GM21381 (cell line): ENCODE measurements around the gene FBLN2.
"Not testable (repeated sequence)": the region's sequence is repeated elsewhere in the genome, so short reads cannot be mapped to it uniquely, and the experiment has no call there.

Experiments
- ATAC-seq: cut with Tn5 transposase; IDR thresholded peaks from one replicate; pipeline ENCODE4 v1.9.1; 2021; ENCODE audit warnings: mild to moderate bottlenecking, moderate library complexity; ENCODE audit not compliant: unreplicated experiment

FBLN2 gene

DNA sequence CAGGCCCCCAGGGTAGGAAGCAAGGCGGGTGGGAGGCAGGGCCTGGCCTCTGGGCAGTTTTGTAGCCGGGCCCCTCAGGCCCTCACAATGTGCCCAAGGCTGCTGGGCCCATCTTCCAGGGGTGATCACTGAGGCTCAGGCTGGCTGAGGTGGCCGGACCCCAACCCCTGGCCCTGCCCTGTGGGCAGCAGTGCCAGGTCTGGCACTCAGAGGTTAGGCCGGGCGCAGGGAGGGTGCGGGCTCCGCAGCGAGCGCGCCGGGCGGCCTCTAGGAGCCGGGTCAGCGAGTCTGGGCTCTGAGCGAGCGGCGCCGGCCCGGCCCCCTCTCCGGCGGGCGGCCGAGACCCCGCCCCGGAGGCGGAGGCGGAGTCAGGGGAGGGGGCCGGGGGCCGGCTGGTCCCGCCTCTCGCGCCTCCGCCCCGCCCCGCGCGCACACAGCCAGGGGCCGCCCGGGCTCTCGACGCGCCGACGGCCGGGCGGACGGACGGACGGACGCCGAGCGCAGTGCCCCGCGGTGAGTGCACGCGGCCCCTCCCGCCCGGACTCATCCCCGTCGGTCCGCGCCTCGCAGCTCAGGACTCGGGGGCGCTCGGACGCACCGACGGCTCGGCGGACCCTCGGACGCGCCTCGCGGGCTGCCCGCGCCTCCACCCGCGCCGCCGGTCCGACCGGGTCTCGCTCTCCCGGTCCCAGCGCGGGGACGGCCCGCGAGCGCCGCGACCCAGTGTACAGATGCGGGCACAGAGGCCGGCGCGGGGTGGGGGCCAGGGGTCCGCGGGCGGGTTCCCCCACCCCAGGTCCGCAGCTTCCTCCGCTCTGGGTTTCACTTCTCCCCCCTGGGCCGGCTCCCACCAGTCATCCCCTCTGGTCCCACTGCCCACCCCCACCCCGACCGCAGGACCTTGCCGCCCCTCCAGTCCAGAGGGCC is at the start of gene FBLN2:
TSS of gene FBLN2 (plus strand) at position 430 of the 927 bp plus-strand sequence. CDS start 21,231 bp downstream, outside the sequence.
- no peak for ATAC-seq

DNA sequence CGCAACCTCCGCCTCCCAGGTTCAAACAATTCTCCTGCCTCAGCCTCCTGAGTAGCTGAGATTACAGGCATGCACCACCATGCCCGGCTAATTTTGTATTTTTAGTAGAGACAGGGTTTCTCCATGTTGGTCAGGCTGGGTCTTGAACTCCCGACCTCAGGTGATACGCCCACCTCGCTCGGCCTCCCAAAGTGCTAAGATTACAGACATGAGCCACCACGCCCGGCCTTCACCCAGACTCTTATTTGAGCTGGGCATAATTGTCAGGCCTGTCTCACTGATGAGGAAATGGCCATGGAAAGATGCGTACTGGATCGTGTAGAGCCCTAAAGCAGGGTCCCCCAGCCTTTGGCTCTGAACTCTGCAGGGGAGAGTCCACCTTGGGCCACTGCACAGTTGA is 49.7 kb upstream of the FBLN2 start:
- ATAC-seq, result not testable (repeated sequence)

- ATAC-seq, result no peak
These were observed 48.6 kb upstream of the FBLN2 start for GRCh38 chr3:13500133-13500885.

DNA sequence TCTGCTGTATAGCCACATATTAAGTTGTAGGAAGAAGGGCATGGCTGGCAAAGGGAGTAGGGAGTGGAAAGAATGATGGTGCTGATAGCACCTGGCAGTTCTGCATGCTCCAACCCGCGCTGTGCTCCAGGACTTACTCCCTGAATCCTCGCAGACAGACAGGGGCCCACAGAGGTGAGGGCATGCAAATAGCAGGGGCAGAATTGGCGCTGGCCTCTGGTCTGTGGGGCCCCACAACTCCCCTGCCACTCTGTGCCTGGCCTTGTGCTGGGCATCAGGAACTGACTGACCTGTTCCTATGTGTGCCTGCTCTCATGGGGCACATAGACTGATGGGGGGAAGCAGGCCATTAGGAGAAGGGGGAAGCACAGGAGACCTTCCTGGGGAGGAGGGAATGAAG is 47.9 kb upstream of the FBLN2 start:
- ATAC-seq, result no peak

DNA sequence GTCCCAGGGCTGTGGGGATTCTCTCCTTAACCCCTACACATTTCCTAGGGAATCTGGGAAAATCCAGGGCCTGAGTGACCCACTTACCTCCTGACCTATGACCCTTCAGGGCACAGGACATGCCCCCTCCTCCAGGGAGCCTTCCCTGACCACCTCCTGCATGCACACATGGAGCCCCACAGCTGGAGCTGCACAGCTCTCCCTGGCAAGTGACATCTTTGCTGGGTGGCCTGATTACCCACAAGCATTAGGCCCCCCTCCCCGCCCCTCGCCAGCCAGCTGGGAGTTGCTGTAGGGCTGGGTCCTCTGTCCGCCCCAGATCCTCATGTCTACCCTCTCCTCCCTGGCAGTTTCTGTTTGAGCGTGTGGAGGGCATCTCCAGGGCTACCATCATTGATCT is 47.4 kb upstream of the FBLN2 start:
- ATAC-seq, result no peak

GRCh38 chr3:13501958-13502790 is 46.8 kb upstream of the FBLN2 start:
- ATAC-seq, result no peak

DNA sequence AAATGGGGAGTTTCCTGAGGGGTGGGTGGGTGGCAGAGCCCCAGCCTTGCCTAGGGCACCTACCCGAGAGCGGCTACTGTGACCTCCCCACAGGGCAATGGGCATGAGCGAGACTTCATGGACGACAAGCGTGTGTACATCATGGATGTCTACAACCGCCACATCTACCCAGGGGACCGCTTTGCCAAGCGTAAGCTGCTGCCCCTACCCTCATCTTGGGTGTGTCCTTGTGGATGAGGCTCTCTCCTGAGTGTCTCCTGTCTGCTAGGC is 46.2 kb upstream of the FBLN2 start:
- ATAC-seq, result no peak

DNA sequence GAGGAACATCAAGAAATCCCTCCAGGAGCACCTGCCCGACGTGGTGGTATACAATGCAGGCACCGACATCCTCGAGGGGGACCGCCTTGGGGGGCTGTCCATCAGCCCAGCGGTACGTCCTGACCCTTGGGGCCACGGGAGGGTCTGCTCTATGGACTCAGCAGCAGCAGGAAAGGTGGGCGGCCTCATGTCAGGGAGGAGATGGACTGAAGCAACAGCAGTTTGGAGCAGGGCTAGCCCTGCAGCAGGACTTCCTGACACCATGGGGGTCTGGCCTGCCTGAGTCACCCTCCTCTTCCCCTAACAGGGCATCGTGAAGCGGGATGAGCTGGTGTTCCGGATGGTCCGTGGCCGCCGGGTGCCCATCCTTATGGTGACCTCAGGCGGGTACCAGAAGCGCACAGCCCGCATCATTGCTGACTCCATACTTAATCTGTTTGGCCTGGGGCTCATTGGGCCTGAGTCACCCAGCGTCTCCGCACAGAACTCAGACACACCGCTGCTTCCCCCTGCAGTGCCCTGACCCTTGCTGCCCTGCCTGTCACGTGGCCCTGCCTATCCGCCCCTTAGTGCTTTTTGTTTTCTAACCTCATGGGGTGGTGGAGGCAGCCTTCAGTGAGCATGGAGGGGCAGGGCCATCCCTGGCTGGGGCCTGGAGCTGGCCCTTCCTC is 44.6 kb upstream of the FBLN2 start:
- ATAC-seq, result no peak

- no peak for ATAC-seq
These were observed 43.5 kb upstream of the FBLN2 start for GRCh38 chr3:13505147-13506130.

DNA sequence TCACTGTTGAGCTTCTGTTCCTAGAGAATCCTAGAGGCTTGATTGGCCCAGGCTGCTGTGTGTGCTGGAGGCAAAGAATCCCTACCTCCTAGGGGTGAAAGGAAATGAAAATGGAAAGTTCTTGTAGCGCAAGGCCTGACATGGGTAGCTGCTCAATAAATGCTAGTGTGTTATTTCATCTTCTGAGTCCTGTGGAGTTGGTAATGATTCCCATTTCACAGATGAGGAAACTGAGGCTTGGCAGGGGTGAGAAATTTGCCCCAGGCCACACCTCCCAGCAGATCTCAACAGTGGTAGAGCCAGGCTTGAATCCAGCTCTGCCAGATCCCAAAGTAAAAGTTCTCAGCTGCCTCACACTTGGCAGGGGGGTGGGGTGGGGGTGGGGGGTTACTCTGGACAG is 42.7 kb upstream of the FBLN2 start:
- no peak for ATAC-seq

DNA sequence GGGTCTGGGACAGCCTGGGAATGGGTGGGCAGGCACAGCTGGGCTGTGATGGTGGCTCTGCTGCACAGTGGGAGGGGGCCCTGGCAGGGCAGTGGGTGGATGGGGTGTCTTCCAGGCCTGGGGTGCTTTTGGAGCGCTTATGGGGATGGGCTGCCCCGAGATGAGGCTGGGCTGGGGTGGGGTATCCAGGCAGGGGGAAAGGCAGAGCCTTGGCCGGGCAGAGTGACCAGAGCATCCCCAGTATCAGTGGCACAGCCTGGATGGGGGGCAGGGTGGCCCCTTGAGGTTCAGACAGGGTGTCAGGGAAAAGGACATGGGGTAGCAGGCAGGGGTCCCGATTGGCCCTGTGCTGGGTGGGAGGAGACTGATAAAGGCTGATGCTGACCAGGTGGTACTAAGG is 42.2 kb upstream of the FBLN2 start:
- ATAC-seq, result no peak

DNA sequence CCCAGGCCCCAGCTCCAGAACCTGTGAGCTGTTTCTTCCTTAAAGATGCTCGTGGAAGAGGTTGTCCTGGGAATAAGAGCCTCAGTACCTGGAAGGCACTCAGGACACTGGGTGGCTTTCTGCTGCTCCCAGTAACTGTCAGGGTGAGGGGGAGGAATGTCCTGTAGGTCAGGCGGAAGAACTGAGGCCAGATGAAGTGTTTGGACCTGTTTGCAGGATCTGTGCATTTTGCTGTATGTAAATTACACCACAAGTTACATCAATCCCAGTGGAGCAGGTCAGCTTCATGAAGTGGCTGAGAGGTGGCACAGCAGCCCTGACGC is 41.7 kb upstream of the FBLN2 start:
- no peak for ATAC-seq

DNA sequence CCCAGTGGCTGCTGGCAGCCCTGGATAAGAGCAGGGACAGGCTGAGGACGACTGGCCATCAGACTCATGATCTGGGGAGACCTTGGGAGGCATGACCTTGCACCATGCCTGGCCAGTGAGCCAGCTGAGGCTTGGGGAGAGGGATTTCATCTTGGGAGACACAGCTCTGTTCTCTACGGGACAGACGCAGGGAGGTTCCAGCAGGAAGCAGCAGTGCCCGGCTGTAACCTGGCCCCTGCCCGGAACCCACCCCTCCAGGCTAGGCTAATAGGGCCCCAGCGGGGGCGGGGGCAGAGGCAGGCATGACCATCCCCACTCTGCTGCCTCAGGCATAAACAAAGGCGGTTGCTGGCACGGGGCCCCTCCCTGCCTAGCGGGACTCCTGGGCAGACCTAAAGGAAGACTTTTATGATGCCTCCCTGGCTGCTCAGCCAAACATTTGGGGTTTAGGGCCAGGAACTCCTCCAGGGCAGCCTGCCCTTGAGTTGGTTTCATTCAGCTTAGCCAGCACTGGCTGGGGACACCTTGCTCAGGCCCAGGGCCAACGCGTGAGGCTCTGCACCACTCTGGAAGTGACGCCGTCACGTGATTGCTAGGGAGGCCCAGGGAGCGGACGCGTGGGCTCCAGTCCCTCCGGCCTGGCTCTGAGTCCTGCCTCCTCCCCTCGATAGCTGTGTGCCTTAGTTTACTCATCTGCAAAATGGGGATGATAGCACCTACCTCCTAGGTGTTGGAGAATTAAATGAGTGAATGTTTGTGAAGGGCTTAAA is 41.2 kb upstream of the FBLN2 start:
- ATAC-seq, result no peak

- ATAC-seq, result no peak
These were observed 40.4 kb upstream of the FBLN2 start for GRCh38 chr3:13508496-13508895.

- no peak for ATAC-seq
These were observed 39.7 kb upstream of the FBLN2 start for GRCh38 chr3:13509059-13509815.

DNA sequence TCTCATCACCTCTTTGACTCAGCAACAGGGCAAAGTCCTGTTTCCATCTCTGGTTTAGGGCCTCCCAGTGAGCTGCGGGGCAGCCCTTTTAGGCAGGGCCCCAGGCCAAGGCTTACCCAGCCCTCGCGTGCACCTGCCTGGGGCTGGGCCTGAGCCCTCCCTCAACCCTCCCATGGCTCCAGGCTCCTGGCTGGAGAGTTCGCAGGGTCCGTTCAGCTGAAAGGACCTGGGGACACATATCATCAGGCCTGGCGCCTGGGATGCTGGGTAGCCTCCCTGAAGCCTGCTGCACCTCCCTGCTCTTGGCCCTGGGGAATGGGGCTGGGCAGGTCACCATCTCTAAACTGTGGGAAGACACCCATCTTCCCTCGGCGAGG is 39.1 kb upstream of the FBLN2 start:
- ATAC-seq, result no peak

- no peak for ATAC-seq
These were observed 36.5 kb upstream of the FBLN2 start for GRCh38 chr3:13512451-13512850.
